HUES64 (cell line): ENCODE measurements around the gene SNTG2.

Source experiments
- H3K27ac ChIP-seq: 2 replicates; pipeline ENCODE4 v1.7.0; 2013; ENCODE audit warnings: low read depth, low read length, inconsistent platforms
- H3K27me3 ChIP-seq: 2 replicates; pipeline ENCODE4 v1.6.1; 2013; ENCODE audit warnings: mild to moderate bottlenecking, low read length; ENCODE audit not compliant: insufficient read depth
- H3K36me3 ChIP-seq: 2 replicates; pipeline ENCODE4 v1.6.1; 2013; ENCODE audit warnings: mild to moderate bottlenecking, low read length; ENCODE audit not compliant: insufficient read depth
- H3K4me1 ChIP-seq: 2 replicates; pipeline ENCODE4 v1.6.1; 2013; ENCODE audit warnings: mild to moderate bottlenecking, low read length, moderate library complexity; ENCODE audit not compliant: insufficient read depth
- H3K4me3 ChIP-seq: 2 replicates; pipeline ENCODE4 v1.5.1; 2013; ENCODE audit warnings: mild to moderate bottlenecking, low read length, moderate library complexity
- H3K9ac ChIP-seq: 2 replicates; pipeline ENCODE4 v1.6.1; 2013; ENCODE audit warnings: mild to moderate bottlenecking, low read depth, low read length
- H3K9me3 ChIP-seq: 2 replicates; pipeline ENCODE4 v1.6.1; 2013; ENCODE audit warnings: low read depth, low read length; ENCODE audit not compliant: insufficient read depth
- WGBS: fragments of 150-250, 120-280 bp; methylation state at CpG from one replicate; pipeline ENCODE4 v1.1.7; 2013; ENCODE audit warnings: missing lambda C conversion rate; 5-methylcytosine and 5-hydroxymethylcytosine counted together

SNTG2 gene

DNA sequence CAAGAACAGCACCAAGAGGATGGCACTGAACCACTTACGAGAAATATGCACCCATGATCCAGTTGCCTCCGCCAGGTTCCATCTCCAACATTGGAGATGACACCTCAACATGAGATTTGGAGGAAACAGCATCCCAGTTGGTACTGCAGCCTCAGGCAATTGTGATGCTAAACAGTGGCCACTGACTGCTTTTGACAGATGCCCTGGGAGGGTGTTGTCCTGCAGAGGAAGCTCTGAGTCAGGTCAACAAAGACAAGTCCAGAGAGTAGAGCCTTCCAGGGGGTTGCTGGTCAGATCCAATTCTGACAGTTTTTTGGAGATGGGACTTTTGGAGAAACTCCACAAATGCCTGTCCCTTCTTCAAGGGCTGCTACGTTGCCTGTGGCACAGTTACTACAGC is 82.4 kb downstream of the SNTG2 start:
- H3K4me3 ChIP-seq = no peak overlapping the region
- peaks cover 7% of the 10 kb centered on the region; the same call in 1 of the 2 replicates for H3K4me1 ChIP-seq
- H3K36me3 ChIP-seq = no peaks in the 10 kb centered on the region
- H3K9ac ChIP-seq = no peak overlapping the region
- no peak overlapping the region for H3K27ac ChIP-seq
- no peaks in the 10 kb centered on the region for H3K9me3 ChIP-seq
- WGBS = 83% methylated on average over 3 of the region's 3 CpGs
- no peaks in the 10 kb centered on the region for H3K27me3 ChIP-seq

GRCh38 chr2:1037066-1037465 is 86.4 kb downstream of the SNTG2 start:
- Histone ChIP-seq H3K9me3 (peaks cover 4% of the 10 kb centered on the region; the same call in 1 of the 2 replicates), H3K4me3 (no peak overlapping the region), H3K27me3 (no peaks in the 10 kb centered on the region), H3K9ac (no peak overlapping the region), H3K36me3 (peaks cover 10% of the 10 kb centered on the region; the same call in 1 of the 2 replicates), H3K4me1 (no peaks in the 10 kb centered on the region), H3K27ac (no peak overlapping the region)
- 94% methylated on average over 4 of the region's 4 CpGs for WGBS

- Histone ChIP-seq H3K4me1 (no peaks in the 10 kb centered on the region), H3K9me3 (peaks cover 26% of the 10 kb centered on the region), H3K36me3 (peaks cover 16% of the 10 kb centered on the region; the same call in 1 of the 2 replicates), H3K27me3 (no peaks in the 10 kb centered on the region), H3K27ac (no peak overlapping the region), H3K4me3 (no peak overlapping the region), H3K9ac (no peak overlapping the region)
- WGBS = 96% methylated on average over 5 of the region's 5 CpGs
Measured at GRCh38 chr2:1039549-1039948, 88.9 kb downstream of the SNTG2 start.

GRCh38 chr2:1041012-1041805 is 90.6 kb downstream of the SNTG2 start:
- WGBS = 89% methylated on average over 9 of the region's 9 CpGs
- H3K27ac ChIP-seq = no peak overlapping the region
- H3K4me3 ChIP-seq = no peak overlapping the region
- H3K9me3 ChIP-seq = peaks cover 28% of the 10 kb centered on the region
- H3K36me3 ChIP-seq = peaks cover 16% of the 10 kb centered on the region; the same call in 1 of the 2 replicates
- H3K9ac ChIP-seq = no peak overlapping the region
- no peaks in the 10 kb centered on the region for H3K27me3 ChIP-seq
- H3K4me1 ChIP-seq = peaks cover 8% of the 10 kb centered on the region; the same call in 1 of the 2 replicates

- Histone ChIP-seq H3K27ac (no peak overlapping the region), H3K4me3 (no peak overlapping the region), H3K27me3 (no peaks in the 10 kb centered on the region), H3K36me3 (peaks cover 12% of the 10 kb centered on the region; the same call in 1 of the 2 replicates), H3K9ac (no peak overlapping the region), H3K4me1 (peaks cover 8% of the 10 kb centered on the region; the same call in 1 of the 2 replicates), H3K9me3 (peaks cover 28% of the 10 kb centered on the region)
- WGBS = 90% methylated on average over 1 of the region's 1 CpG
Measured at GRCh38 chr2:1045109-1045508, 94.5 kb downstream of the SNTG2 start.

- Histone ChIP-seq H3K27ac (peak overlapping the region; percentile 61; the same call in 1 of the 2 replicates), H3K4me1 (peaks cover 8% of the 10 kb centered on the region; the same call in 1 of the 2 replicates), H3K4me3 (no peak overlapping the region), H3K27me3 (no peaks in the 10 kb centered on the region), H3K9me3 (peaks cover 28% of the 10 kb centered on the region), H3K9ac (no peak overlapping the region), H3K36me3 (peaks cover 6% of the 10 kb centered on the region; the same call in 1 of the 2 replicates)
- WGBS = 84% methylated on average over 3 of the region's 4 CpGs
Measured at GRCh38 chr2:1046067-1046466, 95.4 kb downstream of the SNTG2 start.

DNA sequence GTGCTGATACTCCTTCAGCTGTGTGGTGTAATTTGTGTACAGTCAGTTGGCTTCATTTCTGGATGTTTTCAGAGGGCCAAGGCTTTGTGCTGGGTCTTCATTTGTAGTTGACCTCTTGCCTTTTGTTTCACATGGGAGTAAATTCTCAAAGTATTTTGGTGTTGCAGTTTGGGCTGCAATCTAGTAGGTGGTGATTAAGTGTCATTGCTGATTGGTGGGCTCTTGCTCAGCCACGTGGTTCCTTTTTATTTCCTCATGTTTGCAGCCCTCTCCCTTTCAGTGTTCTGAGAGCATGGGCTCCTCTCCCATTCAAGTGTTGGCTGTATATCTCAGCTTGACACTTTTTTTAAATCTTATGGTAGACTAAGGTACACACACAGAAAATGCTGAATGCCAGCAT is 96.8 kb downstream of the SNTG2 start:
- Histone ChIP-seq H3K9me3 (peaks cover 20% of the 10 kb centered on the region), H3K4me1 (peaks cover 17% of the 10 kb centered on the region), H3K27me3 (no peaks in the 10 kb centered on the region), H3K9ac (no peak overlapping the region), H3K27ac (no peak overlapping the region), H3K36me3 (peaks cover 3% of the 10 kb centered on the region; the same call in 1 of the 2 replicates), H3K4me3 (no peak overlapping the region)
- 17% methylated on average over 1 of the region's 1 CpG for WGBS

GRCh38 chr2:1049691-1050090 is 99.0 kb downstream of the SNTG2 start:
- no peak overlapping the region for H3K9ac ChIP-seq
- H3K4me1 ChIP-seq = peaks cover 30% of the 10 kb centered on the region
- H3K9me3 ChIP-seq = peaks cover under 1% of the 10 kb centered on the region; the same call in 1 of the 2 replicates
- H3K27me3 ChIP-seq = no peaks in the 10 kb centered on the region
- H3K36me3 ChIP-seq = no peaks in the 10 kb centered on the region
- no peak overlapping the region for H3K4me3 ChIP-seq
- 50% methylated on average over 1 of the region's 2 CpGs for WGBS
- H3K27ac ChIP-seq = no peak overlapping the region

GRCh38 chr2:1051075-1051474 is 100.4 kb downstream of the SNTG2 start:
- 67% methylated on average over 3 of the region's 3 CpGs for WGBS

DNA sequence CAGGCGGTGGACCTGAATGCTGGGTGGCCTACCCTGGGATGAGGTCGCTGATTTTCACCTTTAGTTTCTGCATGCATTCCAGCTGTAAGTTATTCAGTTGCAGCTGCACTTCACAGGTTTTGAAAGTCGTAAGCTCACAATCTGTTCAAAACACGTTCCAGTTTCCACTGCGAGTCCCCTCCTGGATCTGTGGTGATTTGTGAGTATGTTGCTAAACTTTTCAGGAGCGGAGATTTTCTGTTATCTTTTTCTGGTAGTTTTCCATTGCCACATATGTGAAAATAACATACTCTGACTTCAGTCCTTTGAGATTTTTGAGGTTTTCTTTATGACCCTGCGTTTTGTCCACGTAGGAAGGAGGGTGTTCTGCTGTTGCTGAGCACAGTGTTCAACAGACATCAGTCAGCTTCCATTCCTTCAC is 102.1 kb downstream of the SNTG2 start:
- 84% methylated on average over 7 of the region's 8 CpGs for WGBS
- peaks cover 34% of the 10 kb centered on the region for H3K4me1 ChIP-seq
- H3K4me3 ChIP-seq = no peak overlapping the region
- H3K27ac ChIP-seq = no peak overlapping the region
- no peak overlapping the region for H3K9ac ChIP-seq
- no peaks in the 10 kb centered on the region; the same call in 1 of the 2 replicates for H3K9me3 ChIP-seq
- no peaks in the 10 kb centered on the region for H3K27me3 ChIP-seq
- H3K36me3 ChIP-seq = no peaks in the 10 kb centered on the region

More at GRCh38 chr2:1051075-1051474, 100.4 kb downstream of the SNTG2 start:
- Histone ChIP-seq H3K36me3 (no peaks in the 10 kb centered on the region), H3K27ac (no peak overlapping the region), H3K27me3 (no peaks in the 10 kb centered on the region), H3K9ac (no peak overlapping the region), H3K4me1 (peaks cover 36% of the 10 kb centered on the region), H3K9me3 (no peaks in the 10 kb centered on the region; the same call in 1 of the 2 replicates), H3K4me3 (no peak overlapping the region)

DNA sequence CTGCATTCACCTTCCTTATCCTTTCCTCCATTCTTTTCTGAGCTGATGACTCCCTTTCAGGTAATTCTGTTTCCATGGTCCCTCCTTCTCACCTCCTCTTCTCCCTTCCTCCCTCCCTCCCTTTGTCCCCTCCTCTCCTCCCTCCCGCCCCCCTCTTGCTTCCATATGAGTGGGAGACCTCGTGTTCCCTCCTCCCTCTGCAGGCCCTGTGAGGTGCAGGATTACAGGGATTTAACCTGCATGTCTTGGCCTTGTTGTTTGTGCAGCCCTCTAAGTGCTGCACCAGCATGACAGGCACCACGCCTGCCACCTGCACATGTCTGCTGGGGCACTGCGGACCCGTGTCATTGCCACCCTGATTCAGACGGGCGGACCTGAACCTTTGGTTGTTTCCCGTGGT is 103.1 kb downstream of the SNTG2 start:
- peaks cover 34% of the 10 kb centered on the region for H3K4me1 ChIP-seq
- no peaks in the 10 kb centered on the region; the same call in 1 of the 2 replicates for H3K9me3 ChIP-seq
- no peaks in the 10 kb centered on the region for H3K36me3 ChIP-seq
- H3K9ac ChIP-seq = no peak overlapping the region
- no peaks in the 10 kb centered on the region for H3K27me3 ChIP-seq
- H3K27ac ChIP-seq = no peak overlapping the region
- H3K4me3 ChIP-seq = no peak overlapping the region
- 56% methylated on average over 7 of the region's 8 CpGs for WGBS
